Activated CD8-positive, alpha-beta memory T cell treated with anti-CD3 and anti-CD28 coated beads for 48 hours (primary cell): ENCODE data around the gene PIEZO2.

Experiments used
- DNase-seq, 3 experiments: peaks; one replicate each; pipeline ENCODE4 v3.0.0-alpha.2; 2020; ENCODE audit warnings: low read depth in 2 of 3, low spot score in 2 of 3

Gene PIEZO2

GRCh38 chr18:11033503-11033902, 115.9 kb downstream of the PIEZO2 start:
- no peak for DNase-seq

- DNase-seq, result no peak
These were observed 117.4 kb downstream of the PIEZO2 start for GRCh38 chr18:11031966-11032365.

DNA sequence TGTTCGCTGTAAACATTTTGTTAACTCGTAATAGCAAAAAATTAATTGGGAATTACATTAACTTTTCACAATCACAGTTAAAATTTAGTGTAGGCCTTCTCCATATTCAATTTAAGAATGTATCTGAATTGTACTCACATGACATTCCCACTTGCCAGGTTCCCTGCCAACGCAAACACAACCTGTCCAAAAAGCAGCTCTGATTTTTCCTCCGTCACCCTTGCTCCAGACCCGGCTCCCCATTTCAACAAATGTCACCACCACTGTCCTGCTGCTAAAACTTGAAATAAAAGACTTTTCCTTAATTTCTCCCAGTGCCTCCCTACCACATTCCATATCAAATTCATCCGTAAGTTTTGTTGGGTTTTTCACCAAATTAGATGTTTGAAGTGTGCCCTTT, 120.3 kb downstream of the PIEZO2 start:
- no peak for DNase-seq

DNA sequence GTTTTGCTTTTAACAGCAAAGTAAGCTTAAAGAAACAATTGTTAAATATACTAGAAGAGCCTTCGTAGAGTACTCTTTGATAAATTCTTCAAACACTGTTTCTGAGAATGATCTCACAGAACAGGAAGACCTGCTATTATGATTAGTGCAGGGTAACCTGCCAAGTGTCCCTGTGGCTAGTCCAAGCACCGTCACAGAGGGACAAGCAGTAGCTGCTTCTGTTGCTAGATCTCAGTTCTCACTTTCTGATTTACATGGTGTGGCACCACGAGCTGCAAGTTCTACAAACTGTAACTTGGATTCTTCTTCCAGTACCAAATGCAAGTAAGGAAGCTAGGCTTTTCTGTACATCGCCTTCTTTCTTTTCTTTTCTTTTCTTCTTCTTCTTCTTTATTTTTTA, 121.5 kb downstream of the PIEZO2 start:
- DNase-seq, result no peak

DNA sequence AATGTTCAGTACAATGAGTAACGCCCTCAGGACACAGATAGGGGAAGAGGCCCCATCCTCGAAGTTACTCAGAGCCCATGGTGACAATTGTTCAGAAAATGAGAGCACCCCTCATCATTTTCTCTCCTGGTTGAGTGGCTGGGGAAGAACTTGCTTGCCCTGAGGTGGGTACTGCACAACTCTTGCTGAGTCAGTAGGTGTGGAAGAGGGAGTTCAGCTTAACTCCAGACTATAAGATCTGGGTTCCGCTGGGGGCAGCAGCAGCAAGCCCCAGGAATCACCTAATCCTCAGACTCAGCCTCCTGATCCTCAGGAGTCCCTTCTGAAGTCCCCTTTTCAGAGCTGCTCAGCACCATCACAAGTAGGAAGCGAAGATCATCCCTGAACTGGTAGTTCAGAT, 123.7 kb downstream of the PIEZO2 start:
- DNase-seq, result no peak

GRCh38 chr18:11024928-11025669, 124.3 kb downstream of the PIEZO2 start:
- DNase-seq, result no peak

- DNase-seq, result no peak
These were observed 127.9 kb downstream of the PIEZO2 start for GRCh38 chr18:11021477-11021876.

DNA sequence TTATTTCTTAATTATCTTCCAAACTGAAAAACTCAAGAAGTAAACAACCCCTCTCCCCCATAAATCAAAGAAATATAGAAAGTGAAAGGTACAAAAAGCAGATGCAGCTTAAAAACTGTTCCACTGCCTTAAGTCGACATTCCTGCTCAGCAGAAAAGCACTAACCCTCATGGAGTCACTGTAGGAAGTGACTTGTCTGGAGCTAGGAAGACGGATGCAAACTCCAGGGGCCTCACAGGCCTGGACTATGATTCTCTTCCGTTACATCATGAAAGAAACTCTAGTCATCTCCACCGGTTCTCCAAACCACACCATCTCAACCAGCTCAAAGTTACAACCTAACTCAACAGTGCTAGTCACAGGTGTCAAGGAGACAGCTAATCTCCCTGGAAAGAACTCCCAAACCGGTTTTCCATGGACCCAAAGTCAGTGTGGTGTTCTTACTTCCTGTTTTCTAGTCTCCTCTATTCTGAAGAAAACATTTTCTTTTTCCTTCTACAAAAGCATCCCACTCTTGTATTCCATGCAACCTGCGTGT, 128.4 kb downstream of the PIEZO2 start:
- DNase-seq, result no peak

GRCh38 chr18:11020161-11020853, 129.1 kb downstream of the PIEZO2 start:
- no peak for DNase-seq

- no peak for DNase-seq
These were observed 129.9 kb downstream of the PIEZO2 start for GRCh38 chr18:11019295-11020105.

DNA sequence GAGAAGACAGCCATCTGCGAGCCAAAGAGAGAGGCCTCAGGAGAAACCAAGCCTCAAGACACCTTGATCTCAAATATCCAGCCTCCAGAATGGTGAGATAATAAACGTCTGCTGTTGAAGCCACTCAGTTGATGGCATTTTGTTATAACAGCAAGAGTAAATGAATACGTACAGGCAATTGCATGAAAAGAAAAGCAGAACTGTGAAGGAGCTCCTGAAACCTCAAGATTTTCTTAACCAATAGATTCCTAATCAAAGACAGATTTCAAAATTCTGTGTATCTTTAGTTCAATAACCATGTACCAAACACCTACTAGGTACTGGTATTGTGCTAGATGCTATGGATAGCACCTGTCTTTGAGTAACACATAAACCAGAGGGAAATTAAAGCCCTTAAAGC, 139.5 kb downstream of the PIEZO2 start:
- no peak for DNase-seq

DNA sequence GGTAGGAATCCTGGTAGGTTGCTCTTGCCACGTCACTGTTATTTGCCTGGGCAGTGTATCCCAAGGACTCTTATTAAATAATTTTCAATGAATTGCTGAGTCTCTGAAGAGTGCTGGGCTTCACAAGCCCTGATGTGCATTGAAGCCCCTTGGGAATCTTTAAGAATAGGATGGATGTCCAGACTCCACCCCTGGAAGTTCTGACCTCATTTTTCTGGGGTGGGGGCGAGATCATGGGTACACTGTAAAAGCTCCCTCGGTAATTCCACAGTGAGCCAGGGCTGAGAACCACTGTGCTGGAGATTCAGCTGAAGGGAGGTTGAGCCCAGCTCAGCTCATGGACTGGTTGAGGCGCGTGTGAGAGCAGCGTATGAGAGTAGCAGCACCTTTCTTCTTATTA, 140.2 kb downstream of the PIEZO2 start:
- DNase-seq, result no peak

DNA sequence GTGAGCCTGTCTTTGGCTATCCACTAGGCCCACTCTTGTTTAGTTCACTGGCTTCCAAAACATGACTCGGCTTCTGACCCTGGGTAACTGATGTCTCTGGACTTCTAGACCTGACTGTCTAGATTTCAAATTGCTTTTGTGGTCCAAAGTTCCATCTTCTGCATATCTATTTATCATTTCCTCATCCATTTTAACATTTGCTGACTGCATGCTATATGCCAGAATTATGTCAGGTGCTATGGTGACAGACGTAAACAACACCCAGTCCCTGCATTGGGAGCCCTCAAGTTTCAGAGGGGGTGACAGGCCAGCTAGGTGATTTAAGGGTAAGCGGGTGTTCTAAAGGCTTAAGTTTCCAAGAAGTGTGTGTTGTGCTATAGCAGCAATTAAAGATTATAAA, 140.9 kb downstream of the PIEZO2 start:
- DNase-seq, result no peak

GRCh38 chr18:11005528-11005927, 143.8 kb downstream of the PIEZO2 start:
- DNase-seq, result no peak

DNA sequence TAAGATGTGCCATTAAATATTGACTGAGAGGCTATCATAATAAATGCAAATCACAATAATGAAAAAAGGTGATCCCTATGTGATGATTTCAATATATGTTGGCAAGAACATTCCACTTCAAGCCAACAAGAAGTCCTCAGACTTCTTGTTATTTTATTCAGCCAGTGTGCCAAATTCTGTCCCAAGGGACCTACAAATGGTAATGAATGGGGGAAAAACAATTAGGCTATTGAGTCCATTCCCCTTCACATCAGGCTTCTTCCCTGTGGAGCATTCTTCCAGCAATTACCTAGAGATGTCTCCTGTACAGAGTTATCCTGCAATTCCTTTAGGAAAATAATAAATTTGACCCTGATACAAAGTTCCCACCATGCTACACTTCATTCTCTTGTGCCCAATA, 144.4 kb downstream of the PIEZO2 start:
- DNase-seq, result no peak

- DNase-seq, result no peak
These were observed 145.1 kb downstream of the PIEZO2 start for GRCh38 chr18:11004294-11004693.

- no peak for DNase-seq
These were observed 146.6 kb downstream of the PIEZO2 start for GRCh38 chr18:11002796-11003195.

DNA sequence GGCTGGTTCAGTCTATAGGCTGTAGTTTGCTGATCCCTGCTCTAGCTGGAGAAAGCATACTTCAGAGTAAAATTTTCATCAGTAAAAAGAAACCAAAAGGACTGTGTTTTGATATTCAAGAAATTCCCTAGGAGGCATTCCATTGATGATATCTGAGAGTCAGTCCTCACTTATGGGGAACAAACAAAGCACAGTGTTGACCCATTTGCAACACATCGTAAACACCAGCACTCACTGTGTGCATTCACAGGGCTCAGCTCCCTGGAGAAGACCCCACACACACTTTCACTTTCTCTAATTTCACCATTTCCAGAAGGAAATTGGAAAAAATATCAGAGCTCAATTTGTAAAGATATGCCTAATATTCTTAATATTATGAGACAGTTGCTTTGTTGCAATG, 147.1 kb downstream of the PIEZO2 start:
- DNase-seq, result no peak

DNA sequence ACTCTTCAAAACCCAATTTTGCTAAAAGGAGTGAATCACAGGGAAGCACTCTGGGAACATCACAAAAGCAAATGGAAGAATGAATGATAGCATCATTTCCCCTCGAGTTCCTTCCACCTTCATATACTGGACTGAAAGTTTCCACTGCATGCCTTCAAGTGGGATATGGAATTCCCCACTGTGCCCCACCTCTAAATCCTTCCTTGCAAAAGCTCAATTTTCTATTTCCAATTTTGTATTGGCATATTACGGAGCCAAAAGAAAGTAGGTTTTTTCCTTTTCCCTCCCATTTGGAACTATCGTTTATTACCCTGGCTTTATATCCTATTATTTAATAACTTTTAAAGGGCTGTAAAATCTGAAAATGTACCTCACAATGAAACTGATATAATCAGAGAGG, 149.3 kb downstream of the PIEZO2 start:
- no peak for DNase-seq

DNA sequence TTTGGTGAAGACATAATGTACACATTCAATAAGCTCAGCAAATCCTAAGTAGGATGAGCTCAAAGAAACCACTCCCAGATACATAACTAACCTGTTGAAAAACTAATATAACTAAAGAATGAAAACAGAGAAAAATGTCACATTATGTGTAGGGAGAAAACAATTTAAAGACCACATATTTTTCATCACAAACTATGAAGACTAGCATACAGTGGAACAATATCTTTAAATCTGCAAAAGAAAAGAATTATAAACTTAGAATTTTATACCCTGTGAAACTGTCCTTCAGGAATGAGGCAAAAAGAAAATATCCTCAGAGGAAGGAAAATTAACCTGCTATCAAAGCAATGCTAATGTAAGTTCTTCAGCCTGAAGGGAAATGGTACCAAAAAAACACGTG, 151.5 kb downstream of the PIEZO2 start:
- no peak for DNase-seq

DNA sequence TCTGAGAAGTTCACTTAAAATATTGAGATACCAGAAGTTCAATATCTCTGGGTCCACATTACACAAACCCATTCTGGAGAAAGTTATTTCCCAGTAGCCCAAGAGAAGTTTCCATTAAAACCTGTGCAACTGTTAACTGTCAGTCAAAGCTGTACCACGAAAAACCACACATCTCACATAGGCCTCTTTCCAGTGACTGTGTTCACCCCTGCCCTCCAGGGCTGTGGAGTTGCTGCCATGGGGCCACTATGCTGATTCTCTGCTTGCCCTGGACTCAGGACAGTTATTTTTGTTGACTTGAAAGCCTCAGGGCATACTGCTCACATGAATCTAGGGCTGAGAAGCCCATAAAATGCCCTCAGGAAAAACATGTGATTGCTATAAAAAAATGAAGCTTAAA, 153.8 kb downstream of the PIEZO2 start:
- DNase-seq, result no peak

DNA sequence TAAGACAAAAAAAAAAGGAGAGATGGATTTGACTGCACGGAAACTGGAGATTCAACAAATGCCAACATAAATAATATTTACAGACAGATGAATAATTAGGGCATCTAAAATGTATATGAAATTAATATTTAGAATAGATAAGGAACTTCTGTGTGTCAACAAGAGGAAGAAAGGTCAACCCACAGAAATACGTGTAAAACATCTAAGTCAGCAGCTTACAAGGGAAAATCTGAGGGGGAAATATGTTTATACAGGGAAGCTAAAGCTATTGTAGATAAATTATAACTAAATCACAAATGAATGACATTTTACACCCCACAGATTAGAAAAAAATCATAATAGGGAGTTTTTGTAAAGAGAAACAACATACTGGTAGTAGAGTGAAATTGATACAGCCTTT, 159.9 kb downstream of the PIEZO2 start:
- no peak for DNase-seq
